H1 (cell line): ENCODE measurements around the gene HTR5A.

Source experiments
- CEBPB ChIP-seq: IDR thresholded peaks from 2 replicates; pipeline ENCODE4 v1.6.1; 2012; ENCODE audit warnings: low read depth, low read length
- CTCF ChIP-seq, 3 experiments: IDR thresholded peaks; 1 replicate in 2 of 3; 2 replicates in 1 of 3; pipeline versions ENCODE4 v1.5.1 to v1.6.1; 2011; ENCODE audit warnings: low read length in 3 of 3, mild to moderate bottlenecking in 3 of 3, inconsistent platforms in 2 of 3, low read depth in 1 of 3, moderate library complexity in 1 of 3; ENCODE audit not compliant: insufficient read depth in 1 of 3; ENCODE audit errors: control extremely low read depth in 1 of 3
- EZH2 ChIP-seq: fragments of 200-600 bp; sonication (generic); IDR thresholded peaks from 2 replicates; pipeline ENCODE4 v1.7.1; 2012; ENCODE audit warnings: low read depth, mild to moderate bottlenecking, moderate library complexity, low read length, inconsistent platforms; ENCODE audit not compliant: severe bottlenecking
- FOSL1 ChIP-seq: IDR thresholded peaks from 2 replicates; pipeline ENCODE4 v1.6.1; 2011; ENCODE audit warnings: mild to moderate bottlenecking, low read depth, low read length, moderate library complexity; ENCODE audit not compliant: insufficient read depth
- GTF2F1 ChIP-seq: IDR thresholded peaks from 2 replicates; pipeline ENCODE4 v1.6.1; 2012; ENCODE audit warnings: low read depth, low read length, improper control_type of control experiment, borderline replicate concordance
- MAX ChIP-seq: IDR thresholded peaks from 2 replicates; pipeline ENCODE4 v1.6.1; 2012; ENCODE audit warnings: inconsistent platforms
- NRF1 ChIP-seq: IDR thresholded peaks from 2 replicates; pipeline ENCODE4 v1.6.1; 2011; ENCODE audit warnings: mild to moderate bottlenecking, low read depth, low read length, improper control_type of control experiment
- TAF1 ChIP-seq: IDR thresholded peaks from 2 replicates; pipeline ENCODE4 v1.6.1; 2011; ENCODE audit warnings: mild to moderate bottlenecking, low read depth, low read length
- USF2 ChIP-seq: IDR thresholded peaks from 2 replicates; pipeline ENCODE4 v1.6.1; 2011; ENCODE audit warnings: low read length, improper control_type of control experiment

GRCh38 chr7:155122831-155123230, 52.7 kb downstream of the HTR5A start:
- TF ChIP-seq NRF1 (no peak), CTCF (IDR thresholded peaks at IDR 0.05; ENCODE audit: control extremely low read depth in 1 of 3, insufficient read depth in 1 of 3, low read depth in 1 of 3, low read length in 3 of 3) (no peak), USF2 (no peak), EZH2 (no peak), MAX (no peak), CEBPB (no peak), TAF1 (no peak), GTF2F1 (no peak), FOSL1 (no peak)
